IMR-90 (cell line): Measurements from ENCODE around the gene PRKD1. TPM values are rescaled to one million over a fixed set of nuclear protein-coding genes. Genes with fewer than 3 reads are reported as not detected.

Experiments
- ATAC-seq: fragments of 200-7000 bp; cut with Tn5 transposase; 2 replicates; pipeline ENCODE4 v1.9.1; 2020; ENCODE audit warnings: low read depth, mild to moderate bottlenecking, moderate library complexity
- BruUV-seq: library from RNA; stranded (reverse); fragments of 400-500 nt; replicated peaks from 2 replicates; lab custom pipeline; 2021; lab: Mats Ljungman, UMichigan
- CTCF ChIA-PET: fragments of 300-600 bp; formaldehyde crosslinking; extraction: SDS; loops from one replicate; lab custom pipeline; 2021; ENCODE audit warnings: antibody characterized with exemption; lab: Yijun Ruan, JAX
- POLR2A ChIA-PET: fragments of 300-600 bp; sonication (Branson Sonifier 250); formaldehyde crosslinking; loops from one replicate; lab custom pipeline; 2022; ENCODE audit warnings: antibody characterized with exemption; ENCODE audit not compliant: unreplicated experiment; lab: Charles Lee
- DNase-seq: peaks from one replicate; pipeline ENCODE4 v3.0.0; 2013
- H2AFZ ChIP-seq: replicated peaks from 2 replicates; pipeline ENCODE3; 2013; ENCODE audit warnings: low read length, mild to moderate bottlenecking; ENCODE audit not compliant: poor library complexity
- H2AK5ac ChIP-seq: 2 replicates; pipeline ENCODE4 v1.6.1; 2013; ENCODE audit warnings: low read depth, low read length, inconsistent platforms
- H2AK9ac ChIP-seq: replicated peaks from 2 replicates; pipeline ENCODE3; 2013; ENCODE audit warnings: mild to moderate bottlenecking, low read depth, low read length, moderate library complexity; ENCODE audit not compliant: poor library complexity
- H2BK120ac ChIP-seq: 2 replicates; pipeline ENCODE4 v1.6.1; 2013; ENCODE audit warnings: low read depth, low read length, inconsistent platforms
- H2BK15ac ChIP-seq: 3 replicates; pipeline ENCODE4 v1.6.1; 2013; ENCODE audit warnings: low read depth, low read length, inconsistent platforms
- H2BK20ac ChIP-seq: 2 replicates; pipeline ENCODE4 v1.6.1; 2013; ENCODE audit warnings: low read depth, mild to moderate bottlenecking, inconsistent platforms, low read length, moderate library complexity
- H2BK5ac ChIP-seq: 2 replicates; pipeline ENCODE4 v1.6.1; 2013; ENCODE audit warnings: mild to moderate bottlenecking, low read depth, low read length, inconsistent platforms; ENCODE audit not compliant: poor library complexity, severe bottlenecking
- H3K14ac ChIP-seq: replicated peaks from 2 replicates; pipeline ENCODE4 v1.6.1; 2013; ENCODE audit warnings: low read depth, low read length, inconsistent platforms
- H3K18ac ChIP-seq: 2 replicates; pipeline ENCODE4 v1.6.1; 2013; ENCODE audit warnings: low read depth, low read length, control low read depth
- H3K23ac ChIP-seq: 2 replicates; pipeline ENCODE4 v1.6.1; 2013; ENCODE audit warnings: low read depth, low read length, inconsistent platforms
- H3K27ac ChIP-seq: 2 replicates; pipeline ENCODE4 v1.5.1; 2013; ENCODE audit warnings: mild to moderate bottlenecking, control low read depth, low read length; ENCODE audit not compliant: insufficient read depth
- H3K27me3 ChIP-seq: 2 replicates; pipeline ENCODE4 v1.6.1; 2013; ENCODE audit warnings: low read length; ENCODE audit not compliant: control insufficient read depth, insufficient read depth
- H3K36me3 ChIP-seq: 2 replicates; pipeline ENCODE4 v1.6.1; 2013; ENCODE audit warnings: low read length, mixed read lengths; ENCODE audit not compliant: control insufficient read depth, insufficient read depth
- H3K4ac ChIP-seq: 2 replicates; pipeline ENCODE4 v1.6.1; 2013; ENCODE audit warnings: low read depth, low read length, inconsistent platforms
- H3K4me1 ChIP-seq: 2 replicates; pipeline ENCODE4 v1.6.1; 2013; ENCODE audit warnings: low read length, mixed read lengths; ENCODE audit not compliant: control insufficient read depth, insufficient read depth
- H3K4me2 ChIP-seq: 2 replicates; pipeline ENCODE4 v1.6.1; 2013; ENCODE audit warnings: low read depth, mild to moderate bottlenecking, control low read depth, low read length, moderate library complexity
- H3K4me3 ChIP-seq: 2 replicates; pipeline ENCODE4 v1.5.1; 2013; ENCODE audit warnings: low read depth, mild to moderate bottlenecking, control low read depth, low read length, moderate library complexity; ENCODE audit not compliant: insufficient read depth
- H3K56ac ChIP-seq: 2 replicates; pipeline ENCODE4 v1.6.1; 2013; ENCODE audit warnings: low read length, inconsistent platforms; ENCODE audit not compliant: insufficient read depth; ENCODE audit errors: extremely low read depth
- H3K79me1 ChIP-seq, 2 experiments: 2 replicates each; pipeline ENCODE4 v1.6.1; 2013; ENCODE audit warnings: low read length in 2 of 2, inconsistent platforms in 1 of 2, low read depth in 1 of 2
- H3K9ac ChIP-seq: 2 replicates; pipeline ENCODE4 v1.6.1; 2013; ENCODE audit warnings: low read depth, low read length, control low read depth
- H3K9me1 ChIP-seq: 2 replicates; pipeline ENCODE4 v1.6.1; 2013; ENCODE audit warnings: low read length, inconsistent platforms; ENCODE audit not compliant: insufficient read depth
- H3K9me3 ChIP-seq: 2 replicates; pipeline ENCODE4 v1.6.1; 2013; ENCODE audit warnings: low read length; ENCODE audit not compliant: control insufficient read depth, insufficient read depth
- H4K20me1 ChIP-seq: 2 replicates; pipeline ENCODE4 v1.6.1; 2013; ENCODE audit warnings: low read length, inconsistent platforms; ENCODE audit not compliant: insufficient read depth
- H4K5ac ChIP-seq: 2 replicates; pipeline ENCODE4 v1.6.1; 2013; ENCODE audit warnings: mild to moderate bottlenecking, low read depth, low read length, control low read depth
- H4K8ac ChIP-seq, 2 experiments: 2 replicates each; pipeline ENCODE4 v1.6.1; 2013; ENCODE audit warnings: low read depth in 2 of 2, low read length in 2 of 2, control low read depth in 1 of 2, inconsistent platforms in 1 of 2
- H4K91ac ChIP-seq: 2 replicates; pipeline ENCODE4 v1.6.1; 2013; ENCODE audit warnings: low read depth, low read length, inconsistent platforms; ENCODE audit not compliant: insufficient read depth
- CEBPB ChIP-seq: IDR thresholded peaks from 2 replicates; pipeline ENCODE4 v1.6.1; 2012; ENCODE audit warnings: low read depth, low read length, improper control_type of control experiment
- CHD1 ChIP-seq: IDR thresholded peaks from 2 replicates; pipeline ENCODE4 v1.6.1; 2012; ENCODE audit warnings: low read depth, low read length, improper control_type of control experiment
- FOS ChIP-seq: fragments of 150-350 bp; IDR thresholded peaks from 2 replicates; pipeline ENCODE4 v1.6.1; 2016; ENCODE audit warnings: low read depth, low read length
- MXI1 ChIP-seq: IDR thresholded peaks from 2 replicates; pipeline ENCODE4 v1.6.1; 2012; ENCODE audit warnings: low read depth, mild to moderate bottlenecking, low read length, moderate library complexity, borderline replicate concordance
- RCOR1 ChIP-seq: IDR thresholded peaks from 2 replicates; pipeline ENCODE4 v1.6.1; 2012; ENCODE audit warnings: mild to moderate bottlenecking, low read length, improper control_type of control experiment; ENCODE audit not compliant: insufficient replicate concordance
- SMC3 ChIP-seq: fragments of 150-350 bp; IDR thresholded peaks from 2 replicates; pipeline ENCODE4 v1.6.1; 2016; ENCODE audit warnings: low read depth, mild to moderate bottlenecking, antibody characterized with exemption, low read length, moderate library complexity
- WGBS, 2 experiments: methylation state at CpG; one replicate each; pipeline versions ENCODE4 v1.1.5 to v1.1.7; 2013; ENCODE audit warnings: missing lambda C conversion rate in 2 of 2; ENCODE audit not compliant: insufficient read length in 1 of 2; ENCODE audit errors: extremely low coverage in 2 of 2; 5-methylcytosine and 5-hydroxymethylcytosine counted together
- dilution Hi-C: fragments of 300-500 bp; cut with HindIII; formaldehyde crosslinking; loops from one replicate; pipeline ENCODE4 v1.14.3; 2018; ENCODE audit warnings: low sequenced_read_pairs; ENCODE audit not compliant: unreplicated experiment
- in situ Hi-C: fragments of 300-500 bp; cut with MboI; formaldehyde crosslinking; loops from 3 replicates; pipeline ENCODE4 v1.14.3; 2019; ENCODE audit warnings: low sequenced_read_pairs, inconsistent platforms, mixed read lengths
- intact Hi-C: fragments of 100-400 bp; cut with micrococcal nuclease; formaldehyde crosslinking; loops from 2 replicates; pipeline ENCODE4 v1.10.0; 2022
- polyA plus RNA-seq, 3 experiments: library from polyadenylated mRNA; depleted of rRNA; stranded (reverse); fragments of >200 nt; gene quantifications; 2 replicates each; pipeline ENCODE4 v1.2.3, GENCODE V29; 2012; ENCODE audit warnings: low replicate concordance in 1 of 3
- total RNA-seq: library from RNA; depleted of rRNA; stranded (reverse); fragments of >200 nt; gene quantifications from 2 replicates; pipeline ENCODE4 v1.2.3, GENCODE V29; 2012
- TF ChIP-seq, protein P1 (sequence below): fragments of 150-350 bp; IDR thresholded peaks from 2 replicates; pipeline ENCODE4 v1.6.1; 2016; ENCODE audit warnings: low read depth, mild to moderate bottlenecking, low read length, moderate library complexity, borderline replicate concordance
- TF ChIP-seq, protein P2 (sequence below): conservative IDR thresholded peaks from 2 replicates; pipeline ENCODE4 v1.5.1; 2012; ENCODE audit warnings: mild to moderate bottlenecking, low read depth, low read length, improper control_type of control experiment

PRKD1 gene
- total and polyA plus RNA-seq, 2 of the 4 experiments (the other 2 are of a cell fraction), result 12.9 to 14.2 TPM

DNA sequence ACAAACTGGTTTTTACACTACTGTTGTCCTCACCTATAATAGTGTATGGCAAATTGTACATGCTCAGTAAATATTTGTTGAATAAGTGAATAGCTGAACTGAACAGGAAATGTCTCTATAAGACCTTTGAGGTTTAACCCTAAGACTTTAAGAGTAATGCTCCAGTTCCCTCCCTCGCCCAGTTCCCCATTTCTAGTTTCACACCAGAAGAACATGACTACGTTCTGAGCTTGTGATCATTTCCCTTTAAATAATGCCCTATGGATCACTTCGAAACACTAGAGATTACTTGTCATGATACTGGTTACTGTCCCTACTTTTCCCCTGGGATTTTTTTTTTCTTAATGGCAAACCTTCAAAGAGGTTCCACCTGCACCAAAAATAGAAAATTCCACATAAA is 69.3 kb downstream of the PRKD1 start:
- H2BK20ac ChIP-seq, result no peak overlapping the region
- no peak overlapping the region for H3K23ac ChIP-seq
- H2AK5ac ChIP-seq, result no peak overlapping the region
- ATAC-seq (no peak), DNase-seq (no peak)
- in situ Hi-C loops (no loop called here), dilution Hi-C loops (no loop called here), intact Hi-C loops (no loop called here)
- H2BK120ac ChIP-seq, result no peak overlapping the region
- H2BK15ac ChIP-seq, result no peak overlapping the region
- WGBS, 2 experiments, result 90% methylated on average over 2 of the region's 3 CpGs; no CpG with 5 or more reads in 1 of the 2 experiments
- no peak overlapping the region for H3K9ac ChIP-seq
- no peaks in the 10 kb centered on the region for H3K36me3 ChIP-seq
- H3K27ac ChIP-seq, result no peak overlapping the region
- no peak overlapping the region for H4K91ac ChIP-seq
- ChIA-PET CTCF (interaction anchor here (1.3 kb wide), 1 partner anchor 11 kb away, joined by 3 read pairs; no protein-coding TSS in a partner anchor), POLR2A (no interaction called here)
- H4K8ac ChIP-seq, result no peak overlapping the region
- no peak overlapping the region for H4K5ac ChIP-seq
- H3K4me1 ChIP-seq, result no peaks in the 10 kb centered on the region; the same call in 1 of the 2 replicates
- no peak overlapping the region for H3K4ac ChIP-seq
- H3K9me3 ChIP-seq, result peaks cover 4% of the 10 kb centered on the region; the same call in 1 of the 2 replicates
- no TSS peak for BruUV-seq
- H3K27me3 ChIP-seq, result no peaks in the 10 kb centered on the region
- no peaks in the 10 kb centered on the region for H3K9me1 ChIP-seq
- H3K4me2 ChIP-seq, result no peak overlapping the region
- no peak overlapping the region for H3K18ac ChIP-seq
- no peak overlapping the region for H3K14ac ChIP-seq
- H2AFZ ChIP-seq, result no peak overlapping the region
- H3K79me1 ChIP-seq, result peaks cover 8 to 20% of the 10 kb centered on the region in 2 experiments; a peak in 2 of 4 replicates
- no peak overlapping the region for H2AK9ac ChIP-seq
- H3K56ac ChIP-seq, result no peak overlapping the region
- TF ChIP-seq SMC3 (no peak), MXI1 (no peak), CHD1 (no peak), FOS (no peak), RCOR1 (no peak), CEBPB (no peak)
- TF ChIP-seq, protein P1, sequence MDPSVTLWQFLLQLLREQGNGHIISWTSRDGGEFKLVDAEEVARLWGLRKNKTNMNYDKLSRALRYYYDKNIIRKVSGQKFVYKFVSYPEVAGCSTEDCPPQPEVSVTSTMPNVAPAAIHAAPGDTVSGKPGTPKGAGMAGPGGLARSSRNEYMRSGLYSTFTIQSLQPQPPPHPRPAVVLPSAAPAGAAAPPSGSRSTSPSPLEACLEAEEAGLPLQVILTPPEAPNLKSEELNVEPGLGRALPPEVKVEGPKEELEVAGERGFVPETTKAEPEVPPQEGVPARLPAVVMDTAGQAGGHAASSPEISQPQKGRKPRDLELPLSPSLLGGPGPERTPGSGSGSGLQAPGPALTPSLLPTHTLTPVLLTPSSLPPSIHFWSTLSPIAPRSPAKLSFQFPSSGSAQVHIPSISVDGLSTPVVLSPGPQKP, result no peak
- TF ChIP-seq, protein P2, sequence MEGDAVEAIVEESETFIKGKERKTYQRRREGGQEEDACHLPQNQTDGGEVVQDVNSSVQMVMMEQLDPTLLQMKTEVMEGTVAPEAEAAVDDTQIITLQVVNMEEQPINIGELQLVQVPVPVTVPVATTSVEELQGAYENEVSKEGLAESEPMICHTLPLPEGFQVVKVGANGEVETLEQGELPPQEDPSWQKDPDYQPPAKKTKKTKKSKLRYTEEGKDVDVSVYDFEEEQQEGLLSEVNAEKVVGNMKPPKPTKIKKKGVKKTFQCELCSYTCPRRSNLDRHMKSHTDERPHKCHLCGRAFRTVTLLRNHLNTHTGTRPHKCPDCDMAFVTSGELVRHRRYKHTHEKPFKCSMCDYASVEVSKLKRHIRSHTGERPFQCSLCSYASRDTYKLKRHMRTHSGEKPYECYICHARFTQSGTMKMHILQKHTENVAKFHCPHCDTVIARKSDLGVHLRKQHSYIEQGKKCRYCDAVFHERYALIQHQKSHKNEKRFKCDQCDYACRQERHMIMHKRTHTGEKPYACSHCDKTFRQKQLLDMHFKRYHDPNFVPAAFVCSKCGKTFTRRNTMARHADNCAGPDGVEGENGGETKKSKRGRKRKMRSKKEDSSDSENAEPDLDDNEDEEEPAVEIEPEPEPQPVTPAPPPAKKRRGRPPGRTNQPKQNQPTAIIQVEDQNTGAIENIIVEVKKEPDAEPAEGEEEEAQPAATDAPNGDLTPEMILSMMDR, result no peak
- no peak overlapping the region for H3K4me3 ChIP-seq
- no peak overlapping the region for H2BK5ac ChIP-seq
- H4K20me1 ChIP-seq, result no peaks in the 10 kb centered on the region
